GM10847 (cell line): Measurements from ENCODE around the gene NIPAL4.

Experiments
- POLR2A ChIP-seq: IDR thresholded peaks from 2 replicates; pipeline ENCODE4 v1.6.1; 2011; ENCODE audit not compliant: insufficient read length; ENCODE audit errors: extremely low read depth

The NIPAL4 gene

GRCh38 chr5:157457391-157457790 is 2.6 kb upstream of the NIPAL4 start:
- TF ChIP-seq POLR2A, result no peak

- no peak for TF ChIP-seq POLR2A
Measured at GRCh38 chr5:157458835-157459234, 1.2 kb upstream of the NIPAL4 start.

DNA sequence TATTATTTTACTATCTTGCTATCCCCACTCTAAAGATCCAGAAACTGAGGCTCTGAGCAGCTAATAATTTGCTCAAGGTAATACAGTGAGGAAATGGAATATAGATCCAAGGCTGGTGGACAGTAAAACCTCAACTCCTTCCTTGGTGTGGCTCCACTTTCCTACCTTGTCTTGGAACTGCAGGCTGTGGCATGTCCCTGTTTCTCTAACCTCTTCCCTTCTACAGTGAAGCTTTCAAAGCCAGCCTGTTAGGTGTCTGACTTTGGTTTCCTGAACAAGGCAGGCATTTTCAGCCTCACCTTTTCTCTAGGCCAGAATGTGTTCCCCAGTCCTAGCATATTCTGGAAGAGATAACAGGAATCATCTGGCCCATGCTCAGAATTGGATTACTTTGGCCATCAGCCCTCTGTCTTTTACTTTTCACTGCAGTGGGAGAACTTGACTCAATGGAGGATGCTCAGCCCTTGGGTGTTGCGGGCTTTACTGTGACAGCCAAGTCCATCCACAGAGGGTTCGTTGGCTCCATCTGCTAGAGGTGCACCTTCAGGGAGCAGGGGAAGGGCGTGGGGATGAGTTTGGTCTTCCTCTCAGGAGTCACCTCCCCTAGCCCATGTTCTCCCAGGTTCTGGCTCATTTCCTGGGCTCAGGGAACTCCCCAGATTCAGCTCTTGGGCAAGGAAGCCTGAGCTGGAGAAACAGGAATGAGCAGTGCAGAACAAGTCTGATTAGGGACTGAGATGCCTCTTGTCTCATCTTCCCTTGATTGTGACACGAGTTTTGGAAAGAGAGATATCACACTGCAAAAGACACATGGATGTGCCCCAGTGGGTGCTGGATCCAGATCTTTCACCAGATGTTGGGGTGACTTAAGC is 1.1 kb downstream of the NIPAL4 start:
- no peak for TF ChIP-seq POLR2A

DNA sequence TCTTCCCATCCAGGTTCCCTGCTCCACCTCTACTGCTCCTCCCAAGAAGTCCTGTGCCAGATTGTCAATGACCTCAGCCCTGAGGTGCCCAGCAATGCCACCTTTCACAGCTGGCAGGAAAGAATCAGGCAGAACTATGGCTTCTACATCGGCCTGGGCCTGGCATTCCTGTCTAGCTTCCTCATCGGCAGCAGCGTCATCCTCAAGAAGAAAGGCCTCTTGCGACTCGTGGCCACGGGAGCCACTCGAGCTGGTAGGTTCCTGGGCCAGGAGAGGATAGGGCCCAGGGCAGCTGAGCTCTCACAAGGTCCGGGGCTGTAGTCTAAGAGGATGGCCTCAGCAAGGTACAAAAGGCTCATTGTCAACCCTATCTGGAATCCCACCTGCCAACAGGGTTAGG is 3.1 kb downstream of the NIPAL4 start:
- no peak for TF ChIP-seq POLR2A

DNA sequence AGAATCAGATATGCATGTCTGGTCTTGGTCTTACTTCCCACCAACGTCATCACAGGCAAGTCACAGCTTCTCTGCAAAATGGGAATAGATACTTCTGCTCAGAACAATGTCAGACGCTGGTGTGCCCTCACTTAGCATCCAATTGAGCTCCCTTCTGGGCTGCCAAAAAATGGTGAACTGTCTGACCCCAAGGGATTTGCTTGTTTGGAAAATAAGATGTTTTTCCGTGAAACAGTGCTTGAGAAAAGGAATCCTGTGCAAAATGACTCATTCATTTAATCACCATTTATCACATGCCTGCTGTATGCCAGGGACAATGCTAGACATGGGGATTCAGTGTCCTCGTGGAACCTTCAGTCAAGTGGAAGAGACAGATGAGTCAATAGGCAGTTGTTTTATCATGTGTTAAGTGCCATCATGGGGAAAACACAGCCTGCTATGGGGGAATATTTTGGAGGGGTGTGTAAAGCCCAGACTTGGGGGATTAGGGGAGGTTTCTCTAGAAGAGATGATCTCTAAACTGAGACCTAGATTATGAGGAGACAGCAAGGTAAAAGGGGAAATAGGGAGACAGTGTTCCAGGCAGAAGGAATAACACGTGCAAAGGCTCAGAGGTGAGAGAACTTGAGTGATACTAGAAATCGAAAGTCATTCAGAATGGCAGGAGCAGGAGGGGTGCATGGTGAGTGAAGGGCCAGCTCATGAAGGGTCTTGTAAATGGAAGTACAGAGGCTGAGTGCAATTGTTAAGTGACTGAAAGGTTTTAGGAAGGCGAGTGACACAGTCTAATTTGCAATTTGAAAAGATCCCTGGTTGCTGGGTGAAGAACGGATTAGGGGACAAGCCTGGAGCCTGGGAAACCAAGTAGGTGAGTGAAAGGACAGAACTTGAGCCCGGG is 3.9 kb downstream of the NIPAL4 start:
- TF ChIP-seq POLR2A, result no peak

DNA sequence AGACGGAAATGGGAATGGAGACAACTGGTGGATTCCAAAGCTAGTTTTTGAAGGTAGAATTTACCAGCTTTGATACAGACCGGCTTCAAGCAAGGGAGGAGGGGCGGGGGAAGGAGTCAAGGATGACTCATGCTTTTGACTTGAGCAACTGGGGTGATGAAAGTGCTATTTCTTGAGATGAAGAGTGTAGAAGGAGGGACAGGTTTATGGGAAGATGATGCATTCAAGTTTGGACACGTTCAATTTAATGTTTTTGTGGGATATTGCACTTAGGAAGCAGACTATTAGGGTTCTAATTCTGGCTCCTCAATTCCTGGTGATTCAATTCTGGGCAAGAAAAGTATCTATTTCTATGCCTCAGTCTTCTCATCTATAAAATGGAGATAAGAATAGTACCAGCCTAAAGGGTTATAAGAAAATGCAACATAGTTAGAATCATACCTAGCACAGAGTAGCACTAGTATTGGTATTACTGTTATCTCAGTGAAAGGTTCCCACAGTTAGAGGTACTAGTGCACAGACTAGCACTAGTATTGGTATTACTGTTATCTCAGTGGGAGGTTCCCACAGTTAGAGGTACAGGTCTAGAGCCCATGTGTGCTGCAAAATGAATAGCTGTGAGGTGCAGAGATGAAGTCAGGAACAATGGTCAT is 4.6 kb downstream of the NIPAL4 start:
- no peak for TF ChIP-seq POLR2A

DNA sequence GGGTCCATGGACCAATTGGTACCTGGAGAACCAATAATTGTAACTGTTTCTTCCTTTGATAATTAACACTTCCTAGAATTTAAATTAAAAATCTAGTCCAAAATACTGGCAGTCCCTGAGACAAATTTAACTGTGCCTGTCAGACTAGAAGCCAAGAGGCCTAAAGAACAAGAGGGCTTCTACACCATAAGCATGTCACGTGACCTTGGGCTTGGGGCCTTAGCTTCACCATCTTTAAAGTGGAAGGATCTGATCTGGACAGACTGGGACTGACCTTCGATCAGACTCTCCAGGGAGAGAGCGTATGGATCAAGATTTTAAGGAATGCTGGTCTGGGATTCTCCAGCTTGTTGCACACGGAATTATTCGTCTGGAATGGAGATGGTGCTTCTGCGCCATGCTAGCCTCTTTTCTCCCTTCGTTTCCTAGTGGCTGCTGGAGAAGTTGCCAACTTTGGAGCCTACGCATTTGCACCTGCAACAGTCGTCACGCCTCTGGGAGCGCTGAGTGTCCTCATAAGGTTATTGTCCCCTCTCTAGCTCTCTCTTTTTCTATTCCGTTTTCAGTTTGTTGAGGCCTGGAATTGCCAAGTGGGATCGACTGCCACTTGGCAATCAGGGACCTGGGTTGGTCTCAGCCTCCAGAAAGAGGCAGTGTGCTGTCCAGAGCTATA is 8.4 kb downstream of the NIPAL4 start:
- TF ChIP-seq POLR2A, result no peak

DNA sequence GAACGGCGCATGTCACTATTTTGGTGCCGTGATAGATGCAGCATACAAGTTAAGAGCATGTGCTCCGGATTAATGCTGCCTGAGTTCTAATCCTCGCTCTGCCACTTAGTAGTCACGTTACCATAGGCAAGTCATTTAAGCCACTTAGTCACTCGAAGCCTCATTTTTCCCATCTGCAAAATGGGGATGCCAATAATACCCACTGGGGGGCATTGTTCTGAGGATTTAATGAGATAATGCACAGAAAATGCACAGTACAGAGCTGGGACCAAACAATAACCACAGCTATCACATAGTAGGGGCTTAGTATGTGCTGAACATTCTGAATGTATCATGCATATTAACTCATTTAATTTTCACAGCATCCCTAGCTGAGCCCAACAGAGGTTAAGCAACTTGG is 9.1 kb downstream of the NIPAL4 start:
- no peak for TF ChIP-seq POLR2A

- no peak for TF ChIP-seq POLR2A
Measured at GRCh38 chr5:157469687-157470086, 9.7 kb downstream of the NIPAL4 start.

DNA sequence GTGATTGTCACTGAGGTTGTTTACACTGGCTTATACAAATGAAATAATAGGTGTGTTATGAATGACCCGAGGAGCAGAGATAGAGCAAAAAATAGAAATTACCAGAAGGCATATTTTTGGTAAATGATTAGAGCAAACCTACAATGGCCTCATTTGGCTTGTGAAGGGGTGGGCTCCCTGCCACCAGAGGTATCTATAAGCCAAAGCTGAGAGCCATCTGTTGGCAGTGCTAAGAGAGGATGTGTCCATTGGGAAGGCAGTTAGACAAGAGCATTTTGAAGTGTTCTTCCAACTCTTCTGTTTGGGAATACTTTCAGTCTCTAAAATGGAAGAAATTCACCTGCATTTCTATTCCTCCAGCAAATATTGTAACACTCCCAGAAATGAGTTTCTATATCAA is 10.6 kb downstream of the NIPAL4 start:
- no peak for TF ChIP-seq POLR2A

GRCh38 chr5:157471709-157472108 is 11.7 kb downstream of the NIPAL4 start:
- TF ChIP-seq POLR2A, result no peak

DNA sequence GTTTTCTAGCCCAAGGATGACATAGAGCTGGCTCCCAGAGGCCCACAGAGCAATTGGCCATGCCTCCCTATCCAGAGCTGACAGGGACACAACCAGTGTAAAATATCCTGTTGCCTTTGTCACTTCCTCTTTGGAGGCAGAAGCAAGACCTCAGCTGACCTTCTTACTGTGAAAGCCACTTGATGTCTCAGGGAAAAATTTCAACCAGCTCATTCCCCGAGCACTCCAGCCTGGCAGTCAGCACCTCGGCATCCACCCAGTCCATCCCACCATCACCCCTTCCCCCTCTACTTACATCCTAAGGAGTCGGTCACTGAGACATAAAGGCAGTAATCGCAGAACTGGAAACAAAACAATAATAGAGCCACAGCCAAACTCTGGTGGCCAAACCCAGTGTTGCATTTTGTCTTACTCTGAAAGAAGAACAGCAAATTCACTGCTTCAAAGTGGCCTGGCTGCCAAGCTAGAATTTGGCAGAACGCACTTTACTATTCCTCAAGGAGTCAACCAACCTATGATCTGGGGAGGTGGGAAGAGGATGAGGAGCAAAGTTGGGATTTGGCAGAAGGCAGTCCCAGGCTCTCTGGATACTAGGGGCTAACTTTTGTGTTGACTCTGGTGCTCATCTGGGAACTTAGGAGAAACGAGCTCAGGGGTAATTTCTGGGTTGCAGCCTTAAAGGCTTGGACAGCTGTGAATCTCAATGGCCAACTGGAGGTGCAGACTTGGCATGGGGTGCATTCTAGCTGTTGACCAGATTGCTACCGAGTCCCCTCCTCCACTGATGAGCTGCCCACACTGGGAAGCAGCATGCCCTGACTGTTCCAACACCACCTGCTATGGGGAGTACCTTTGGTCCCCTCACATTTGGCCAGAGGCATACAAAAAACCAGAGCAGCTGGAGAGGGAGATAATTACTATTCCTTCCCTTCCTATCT is 13.6 kb downstream of the NIPAL4 start:
- TF ChIP-seq POLR2A, result no peak

GRCh38 chr5:157475432-157475831 is 15.4 kb downstream of the NIPAL4 start:
- no peak for TF ChIP-seq POLR2A
